Measurements from ENCODE around the gene RFX2.

Gene RFX2

GRCh38 chr19:5958851-5959122, 151.5 kb downstream of the RFX2 start:
- Histone ChIP-seq H3K79me2 (ENCODE audit: insufficient read depth, low read depth) (peaks cover 93% of the 10 kb centered on the region; the same call in 1 of the 2 replicates), H3K27me3 (ENCODE audit: insufficient read depth, low read depth) (no peaks in the 10 kb centered on the region), H3K36me3 (ENCODE audit: insufficient read depth) (no peaks in the 10 kb centered on the region), H3K4me3 (IDR thresholded peaks at IDR 0.05; ENCODE audit: insufficient read depth, low read depth, low read length) (no peak overlapping the region), H2AFZ (ENCODE audit: low read depth) (no peak overlapping the region), H3K27ac (no peak overlapping the region), H4K20me1 (ENCODE audit: insufficient read depth) (peaks cover 8% of the 10 kb centered on the region; the same call in 1 of the 2 replicates), H3K9ac (no peak overlapping the region), H3K4me1 (ENCODE audit: low read depth, poor library complexity, severe bottlenecking) (peaks cover 32% of the 10 kb centered on the region), H3K4me2 (no peak overlapping the region)
- TF ChIP-seq CTCF (conservative IDR thresholded peaks at IDR 0.05; ENCODE audit: low read depth, low read length): no peak

GRCh38 chr19:5958074-5958850, 152.0 kb downstream of the RFX2 start:
- Histone ChIP-seq H3K36me3 (ENCODE audit: insufficient read depth) (no peaks in the 10 kb centered on the region), H3K9ac (no peak overlapping the region), H3K27me3 (ENCODE audit: insufficient read depth, low read depth) (no peaks in the 10 kb centered on the region), H2AFZ (ENCODE audit: low read depth) (no peak overlapping the region), H3K4me3 (IDR thresholded peaks at IDR 0.05; ENCODE audit: insufficient read depth, low read depth, low read length) (no peak overlapping the region), H3K79me2 (ENCODE audit: insufficient read depth, low read depth) (peaks cover 93% of the 10 kb centered on the region), H3K4me2 (no peak overlapping the region), H3K27ac (no peak overlapping the region), H3K4me1 (ENCODE audit: low read depth, poor library complexity, severe bottlenecking) (peaks cover 37% of the 10 kb centered on the region), H4K20me1 (ENCODE audit: insufficient read depth) (peaks cover 8% of the 10 kb centered on the region; the same call in 1 of the 2 replicates)
- no peak for TF ChIP-seq CTCF (conservative IDR thresholded peaks at IDR 0.05; ENCODE audit: low read depth, low read length)

GRCh38 chr19:5957170-5957569, 153.1 kb downstream of the RFX2 start:
- H3K27ac ChIP-seq: no peak overlapping the region
- H3K36me3 ChIP-seq (ENCODE audit: insufficient read depth): no peaks in the 10 kb centered on the region
- no peak overlapping the region for H2AFZ ChIP-seq (ENCODE audit: low read depth)
- H3K4me2 ChIP-seq: no peak overlapping the region
- H4K20me1 ChIP-seq (ENCODE audit: insufficient read depth): peaks cover 8% of the 10 kb centered on the region; the same call in 1 of the 2 replicates
- no peak for TF ChIP-seq CTCF (conservative IDR thresholded peaks at IDR 0.05; ENCODE audit: low read depth, low read length)
- H3K27me3 ChIP-seq (ENCODE audit: insufficient read depth, low read depth): no peaks in the 10 kb centered on the region
- H3K9ac ChIP-seq: no peak overlapping the region
- peaks cover 43% of the 10 kb centered on the region for H3K4me1 ChIP-seq (ENCODE audit: low read depth, poor library complexity, severe bottlenecking)
- peaks cover 93% of the 10 kb centered on the region for H3K79me2 ChIP-seq (ENCODE audit: insufficient read depth, low read depth)
- H3K4me3 ChIP-seq (IDR thresholded peaks at IDR 0.05; ENCODE audit: insufficient read depth, low read depth, low read length): no peak overlapping the region

GRCh38 chr19:5956728-5957127, 153.6 kb downstream of the RFX2 start:
- no peak overlapping the region for H3K9ac ChIP-seq
- peaks cover 8% of the 10 kb centered on the region; the same call in 1 of the 2 replicates for H4K20me1 ChIP-seq (ENCODE audit: insufficient read depth)
- peaks cover 93% of the 10 kb centered on the region for H3K79me2 ChIP-seq (ENCODE audit: insufficient read depth, low read depth)
- TF ChIP-seq CTCF (conservative IDR thresholded peaks at IDR 0.05; ENCODE audit: low read depth, low read length): no peak
- H3K4me1 ChIP-seq (ENCODE audit: low read depth, poor library complexity, severe bottlenecking): peaks cover 43% of the 10 kb centered on the region
- no peak overlapping the region for H3K4me3 ChIP-seq (IDR thresholded peaks at IDR 0.05; ENCODE audit: insufficient read depth, low read depth, low read length)
- no peaks in the 10 kb centered on the region for H3K27me3 ChIP-seq (ENCODE audit: insufficient read depth, low read depth)
- no peaks in the 10 kb centered on the region for H3K36me3 ChIP-seq (ENCODE audit: insufficient read depth)
- no peak overlapping the region for H3K27ac ChIP-seq
- H2AFZ ChIP-seq (ENCODE audit: low read depth): no peak overlapping the region
- no peak overlapping the region for H3K4me2 ChIP-seq

Data from KMS-11 (cell line).